Stomach (tissue), 4 donors: ENCODE data around the gene KCNC1.

Experiments
- CTCF ChIP-seq, 7 experiments: fragments of 450-650 bp in 4 of 7; fragments of 200-600 bp in 3 of 7; sonication (generic) in 3 of 7; IDR thresholded peaks; one replicate each; pipeline ENCODE4 v1.5.1; 2016 to 2019; ENCODE audit warnings: antibody characterized with exemption in 7 of 7, control low read depth in 2 of 7, mild to moderate bottlenecking in 1 of 7
- POLR2A ChIP-seq, 4 donors: fragments of 450-650 bp; IDR thresholded peaks; one replicate each; pipeline ENCODE4 v1.6.1; 2016; ENCODE audit warnings: antibody characterized with exemption in 4 of 4, control low read depth in 2 of 4, mild to moderate bottlenecking in 1 of 4, moderate library complexity in 1 of 4
- POLR2AphosphoS5 ChIP-seq, 3 donors: sonication (generic); formaldehyde crosslinking; IDR thresholded peaks; one replicate each; pipeline ENCODE4 v1.6.1; 2016; ENCODE audit warnings: antibody characterized with exemption in 3 of 3

GRCh38 chr11:17718510-17718962 is 16.0 kb upstream of the KCNC1 start:
- TF ChIP-seq CTCF (IDR thresholded peaks at IDR 0.05), result no peak
- TF ChIP-seq POLR2A (IDR thresholded peaks at IDR 0.05), result no peak
- no peak for TF ChIP-seq POLR2AphosphoS5 (IDR thresholded peaks at IDR 0.05)
